Activated naive CD8-positive, alpha-beta T cell treated with anti-CD3 and anti-CD28 coated beads for 36 hours (primary cell): ENCODE data around the gene SLC43A3. TPM values are rescaled to one million over a fixed set of nuclear protein-coding genes. Genes with fewer than 3 reads are reported as not detected.

Experiments
- DNase-seq: peaks from one replicate; pipeline ENCODE4 v3.0.0; 2021
- H3K27ac Mint-ChIP-seq: one replicate; pipeline ENCODE4 v1.8.0; 2022; ENCODE audit warnings: mild to moderate bottlenecking, moderate library complexity, mixed read lengths
- H3K27me3 Mint-ChIP-seq: one replicate; pipeline ENCODE4 v1.8.0; 2022; ENCODE audit warnings: mild to moderate bottlenecking, mixed read lengths
- H3K36me3 Mint-ChIP-seq: one replicate; pipeline ENCODE4 v1.8.0; 2021; ENCODE audit warnings: mild to moderate bottlenecking, mixed read lengths
- H3K4me1 Mint-ChIP-seq: one replicate; pipeline ENCODE4 v1.8.0; 2021; ENCODE audit warnings: mixed read lengths
- H3K4me3 Mint-ChIP-seq: one replicate; pipeline ENCODE4 v1.8.0; 2022; ENCODE audit warnings: mild to moderate bottlenecking, moderate library complexity, mixed read lengths
- H3K9me3 Mint-ChIP-seq: one replicate; pipeline ENCODE4 v1.8.0; 2022; ENCODE audit warnings: mixed read lengths
- total RNA-seq, 2 experiments: library from RNA; stranded (reverse); gene quantifications; one replicate each; pipeline ENCODE4 v1.2.3, GENCODE V29; 2021

The SLC43A3 gene
- total RNA-seq, 2 experiments from 2014 or later = 331 to 348 TPM

GRCh38 chr11:57394203-57394965 is 32.5 kb downstream of the SLC43A3 start:
- Mint-ChIP-seq H3K4me3 (no peak overlapping the region), H3K27ac (no peak overlapping the region), H3K4me1 (no peaks in the 10 kb centered on the region), H3K9me3 (no peaks in the 10 kb centered on the region), H3K27me3 (no peaks in the 10 kb centered on the region), H3K36me3 (no peaks in the 10 kb centered on the region)
- DNase-seq = no peak

GRCh38 chr11:57392763-57393105 is 34.2 kb downstream of the SLC43A3 start:
- no peaks in the 10 kb centered on the region for H3K4me1 Mint-ChIP-seq
- no peaks in the 10 kb centered on the region for H3K9me3 Mint-ChIP-seq
- DNase-seq = no peak
- H3K4me3 Mint-ChIP-seq = no peak overlapping the region
- no peak overlapping the region for H3K27ac Mint-ChIP-seq
- no peaks in the 10 kb centered on the region for H3K27me3 Mint-ChIP-seq
- no peaks in the 10 kb centered on the region for H3K36me3 Mint-ChIP-seq

- H3K27ac Mint-ChIP-seq = no peak overlapping the region
- no peaks in the 10 kb centered on the region for H3K4me1 Mint-ChIP-seq
- DNase-seq = no peak
- H3K9me3 Mint-ChIP-seq = no peaks in the 10 kb centered on the region
- H3K36me3 Mint-ChIP-seq = no peaks in the 10 kb centered on the region
- H3K4me3 Mint-ChIP-seq = no peak overlapping the region
- H3K27me3 Mint-ChIP-seq = no peaks in the 10 kb centered on the region
Observed at GRCh38 chr11:57392066-57392762, 34.7 kb downstream of the SLC43A3 start.

GRCh38 chr11:57391539-57391938 is 35.4 kb downstream of the SLC43A3 start:
- DNase-seq = no peak
- Mint-ChIP-seq H3K27ac (no peak overlapping the region), H3K9me3 (no peaks in the 10 kb centered on the region), H3K27me3 (no peaks in the 10 kb centered on the region), H3K4me3 (no peak overlapping the region), H3K36me3 (no peaks in the 10 kb centered on the region), H3K4me1 (no peaks in the 10 kb centered on the region)

DNA sequence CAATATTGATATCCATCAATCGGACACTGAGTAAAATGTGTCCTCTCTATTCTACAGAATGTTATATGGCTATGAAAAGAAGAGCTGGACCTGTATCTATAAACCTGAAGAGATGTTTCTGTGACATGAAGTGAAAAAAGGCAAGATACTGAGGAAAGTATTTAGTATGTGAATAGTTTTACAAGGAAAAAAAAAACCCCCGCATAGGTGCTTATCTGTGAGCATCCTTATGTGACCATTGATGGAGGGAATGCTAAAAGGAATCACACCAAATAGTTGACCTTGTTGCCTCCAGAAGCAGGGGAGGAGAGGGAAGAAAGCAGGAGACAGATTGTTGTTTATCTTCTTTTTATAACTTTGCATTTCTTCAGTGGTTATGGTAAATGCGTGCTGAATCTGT is 35.8 kb downstream of the SLC43A3 start:
- Mint-ChIP-seq H3K36me3 (no peaks in the 10 kb centered on the region), H3K27me3 (no peaks in the 10 kb centered on the region), H3K4me3 (no peak overlapping the region), H3K4me1 (no peaks in the 10 kb centered on the region), H3K27ac (no peak overlapping the region), H3K9me3 (no peaks in the 10 kb centered on the region)
- no peak for DNase-seq

DNA sequence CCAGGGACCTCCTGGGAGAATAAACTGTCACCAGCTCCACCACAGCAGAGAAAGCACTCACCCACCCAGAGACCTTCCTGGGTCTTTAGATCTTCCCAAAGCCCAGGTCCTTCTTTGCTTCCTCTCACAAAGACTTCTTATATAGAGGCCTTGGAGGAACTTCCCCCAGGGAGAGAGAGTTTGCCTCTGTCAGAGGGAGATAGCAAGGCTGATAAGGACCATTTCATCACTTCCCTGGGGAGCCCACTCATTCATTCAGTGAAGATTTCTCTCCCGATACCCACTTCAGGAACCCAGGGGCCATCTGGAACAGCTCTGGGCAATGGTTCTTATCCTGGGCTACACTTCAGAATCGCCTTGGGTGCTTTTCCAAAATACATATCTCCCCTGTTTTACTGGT is 36.4 kb downstream of the SLC43A3 start, which contains the start of gene PRG2:
Gene PRG2 (minus strand): TSS at position 116 of the 400 bp plus-strand sequence. CDS start 706 bp downstream, outside the sequence.
- H3K27me3 Mint-ChIP-seq = no peaks in the 10 kb centered on the region
- no peaks in the 10 kb centered on the region for H3K36me3 Mint-ChIP-seq
- H3K9me3 Mint-ChIP-seq = no peaks in the 10 kb centered on the region
- DNase-seq = no peak
- no peak within 1 kb of the TSS for H3K4me3 Mint-ChIP-seq
- H3K4me1 Mint-ChIP-seq = no peaks in the 10 kb centered on the region
- H3K27ac Mint-ChIP-seq = no peak within 1 kb of the TSS

DNA sequence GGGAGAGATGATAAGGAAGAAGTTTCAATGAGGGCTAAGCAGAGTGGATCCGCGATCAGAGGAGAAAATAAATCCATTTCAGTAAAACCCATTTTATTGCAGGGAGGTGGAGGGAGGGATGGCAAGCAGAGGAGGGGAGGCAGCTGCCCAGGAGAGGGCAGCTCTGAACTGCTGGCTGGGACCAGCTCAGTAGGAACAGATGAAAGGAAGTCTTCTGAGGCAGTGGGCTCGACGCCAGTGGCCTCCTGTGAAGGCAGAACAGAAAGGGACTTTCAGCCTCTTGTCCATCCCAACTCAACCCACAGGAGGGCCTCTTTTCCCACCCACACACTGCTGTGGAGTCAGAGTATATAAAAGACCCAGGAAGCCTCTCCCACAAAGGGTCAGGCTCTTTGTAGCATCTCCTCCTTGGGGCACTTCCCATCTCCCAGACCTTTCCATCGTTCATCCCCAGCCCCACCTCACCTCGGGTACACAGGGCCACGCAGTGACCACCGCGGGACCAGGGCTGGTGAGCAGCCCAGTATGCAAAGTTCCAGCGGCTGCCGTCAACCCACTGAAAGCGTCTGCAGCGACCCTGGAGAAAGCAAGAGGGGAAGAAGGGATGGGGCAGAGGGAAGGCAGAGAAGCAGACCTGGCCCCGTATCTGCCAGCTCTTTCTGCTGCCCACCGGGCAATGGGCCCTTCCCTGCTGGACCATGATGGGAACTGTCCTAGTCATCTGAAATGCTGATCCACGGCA is 39.5 kb downstream of the SLC43A3 start:
- DNase-seq = no peak
- Mint-ChIP-seq H3K27ac (no peak overlapping the region), H3K9me3 (no peaks in the 10 kb centered on the region), H3K4me1 (no peaks in the 10 kb centered on the region), H3K4me3 (no peak overlapping the region), H3K27me3 (no peaks in the 10 kb centered on the region), H3K36me3 (no peaks in the 10 kb centered on the region)

DNA sequence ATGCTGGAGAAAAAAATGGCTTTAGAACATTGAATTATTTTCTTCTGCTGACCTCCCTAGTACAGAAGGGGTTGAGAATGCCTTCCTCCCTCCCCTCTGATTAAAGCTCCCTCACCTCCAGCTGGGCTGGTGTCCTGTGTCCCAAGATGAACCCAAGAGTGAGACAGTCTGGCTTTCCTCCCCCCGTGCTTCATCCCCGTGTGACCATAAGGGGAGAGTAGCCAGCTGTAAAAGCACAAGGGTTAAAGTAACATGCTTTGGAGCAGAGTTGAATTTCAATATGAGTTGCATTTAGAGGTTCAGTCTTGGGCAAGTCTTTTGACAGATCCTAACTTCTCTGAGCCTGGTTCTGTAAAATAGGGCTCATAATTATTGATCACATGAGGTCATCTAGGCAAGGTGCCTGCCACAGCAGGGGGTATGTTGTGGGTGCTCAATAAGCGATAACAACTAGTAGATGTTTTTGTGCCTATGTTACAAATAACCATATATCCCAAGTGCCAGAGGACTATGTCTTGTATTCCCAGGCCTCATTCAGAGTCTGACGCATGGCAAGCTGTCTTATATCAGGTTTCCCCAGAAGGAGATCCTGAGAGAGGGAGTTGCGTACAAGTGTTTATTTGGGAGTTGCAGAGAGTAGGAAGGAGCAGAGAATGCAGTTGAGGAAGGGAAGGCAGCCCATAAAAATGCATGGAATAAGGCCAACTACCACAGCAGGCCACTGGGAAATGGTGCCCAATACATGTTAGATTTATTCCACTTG is 40.6 kb downstream of the SLC43A3 start:
- H3K27ac Mint-ChIP-seq = no peak overlapping the region

DNA sequence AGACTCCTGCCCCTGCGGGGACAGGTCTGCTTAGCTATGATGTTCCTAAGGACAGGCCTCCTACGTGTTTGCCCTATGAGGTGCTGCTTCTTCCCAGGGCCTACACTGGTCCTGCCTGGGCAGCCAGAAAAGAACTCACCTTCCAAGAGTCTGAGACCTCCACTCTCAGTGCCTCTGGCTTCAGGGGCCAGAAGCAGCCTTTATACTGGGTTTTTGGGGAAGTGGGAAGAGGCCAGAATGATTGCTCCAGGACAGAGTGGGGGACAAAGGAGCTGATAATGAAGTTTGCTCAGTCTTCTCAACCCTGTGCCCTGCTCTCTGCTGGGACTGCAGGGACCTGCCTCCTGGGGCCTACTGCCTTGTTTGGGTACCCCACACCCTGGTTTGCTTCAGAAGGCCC is 45.9 kb downstream of the SLC43A3 start, which contains the start of gene PRG3:
Gene PRG3 (minus strand): TSS at position 176 of the 400 bp plus-strand sequence. CDS start 442 bp downstream, outside the sequence.
- Mint-ChIP-seq H3K36me3 (no peaks in the 10 kb centered on the region), H3K4me3 (no peak within 1 kb of the TSS), H3K27ac (no peak within 1 kb of the TSS), H3K4me1 (no peaks in the 10 kb centered on the region), H3K9me3 (no peaks in the 10 kb centered on the region), H3K27me3 (peaks cover 12% of the 10 kb centered on the region)
- no peak for DNase-seq

More for the DNA sequence above, 40.6 kb downstream of the SLC43A3 start:
- H3K27me3 Mint-ChIP-seq = no peaks in the 10 kb centered on the region
- no peaks in the 10 kb centered on the region for H3K9me3 Mint-ChIP-seq
- no peaks in the 10 kb centered on the region for H3K4me1 Mint-ChIP-seq
- H3K4me3 Mint-ChIP-seq = no peak overlapping the region
- H3K36me3 Mint-ChIP-seq = no peaks in the 10 kb centered on the region
- no peak for DNase-seq

GRCh38 chr11:57379732-57380131 is 47.2 kb downstream of the SLC43A3 start:
- no peaks in the 10 kb centered on the region for H3K9me3 Mint-ChIP-seq
- H3K4me1 Mint-ChIP-seq = no peaks in the 10 kb centered on the region

GRCh38 chr11:57378186-57378585 is 48.7 kb downstream of the SLC43A3 start:
- no peaks in the 10 kb centered on the region for H3K36me3 Mint-ChIP-seq
- peaks cover 12% of the 10 kb centered on the region for H3K27me3 Mint-ChIP-seq
- H3K9me3 Mint-ChIP-seq = no peaks in the 10 kb centered on the region
- no peak overlapping the region for H3K27ac Mint-ChIP-seq
- H3K4me1 Mint-ChIP-seq = no peaks in the 10 kb centered on the region
- no peak overlapping the region for H3K4me3 Mint-ChIP-seq
- no peak for DNase-seq

More at GRCh38 chr11:57379732-57380131, 47.2 kb downstream of the SLC43A3 start:
- Mint-ChIP-seq H3K36me3 (no peaks in the 10 kb centered on the region), H3K4me3 (no peak overlapping the region), H3K27me3 (peaks cover 12% of the 10 kb centered on the region), H3K27ac (no peak overlapping the region)
- DNase-seq = no peak

DNA sequence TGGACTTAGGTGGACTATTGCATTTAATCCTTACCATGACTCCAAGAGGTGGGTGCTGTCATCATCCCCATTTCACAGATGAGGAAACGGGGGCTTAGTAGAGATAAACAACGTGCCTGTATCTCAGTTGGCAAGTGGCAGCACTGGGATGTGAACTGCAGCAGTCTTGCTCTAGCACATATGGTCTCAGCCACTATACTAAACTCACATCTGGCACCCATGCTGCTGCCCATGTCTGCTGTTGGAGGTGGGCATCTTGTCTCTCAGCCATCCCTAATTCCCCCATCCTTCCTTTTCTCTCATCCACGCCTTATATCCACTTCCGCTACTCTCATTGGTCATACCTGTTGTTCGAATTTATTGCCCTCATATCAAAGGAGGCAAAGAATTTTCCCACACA is 49.8 kb downstream of the SLC43A3 start:
- Mint-ChIP-seq H3K27me3 (peaks cover 12% of the 10 kb centered on the region), H3K9me3 (no peaks in the 10 kb centered on the region), H3K4me1 (no peaks in the 10 kb centered on the region), H3K4me3 (no peak overlapping the region), H3K36me3 (no peaks in the 10 kb centered on the region), H3K27ac (no peak overlapping the region)
- DNase-seq = no peak

DNA sequence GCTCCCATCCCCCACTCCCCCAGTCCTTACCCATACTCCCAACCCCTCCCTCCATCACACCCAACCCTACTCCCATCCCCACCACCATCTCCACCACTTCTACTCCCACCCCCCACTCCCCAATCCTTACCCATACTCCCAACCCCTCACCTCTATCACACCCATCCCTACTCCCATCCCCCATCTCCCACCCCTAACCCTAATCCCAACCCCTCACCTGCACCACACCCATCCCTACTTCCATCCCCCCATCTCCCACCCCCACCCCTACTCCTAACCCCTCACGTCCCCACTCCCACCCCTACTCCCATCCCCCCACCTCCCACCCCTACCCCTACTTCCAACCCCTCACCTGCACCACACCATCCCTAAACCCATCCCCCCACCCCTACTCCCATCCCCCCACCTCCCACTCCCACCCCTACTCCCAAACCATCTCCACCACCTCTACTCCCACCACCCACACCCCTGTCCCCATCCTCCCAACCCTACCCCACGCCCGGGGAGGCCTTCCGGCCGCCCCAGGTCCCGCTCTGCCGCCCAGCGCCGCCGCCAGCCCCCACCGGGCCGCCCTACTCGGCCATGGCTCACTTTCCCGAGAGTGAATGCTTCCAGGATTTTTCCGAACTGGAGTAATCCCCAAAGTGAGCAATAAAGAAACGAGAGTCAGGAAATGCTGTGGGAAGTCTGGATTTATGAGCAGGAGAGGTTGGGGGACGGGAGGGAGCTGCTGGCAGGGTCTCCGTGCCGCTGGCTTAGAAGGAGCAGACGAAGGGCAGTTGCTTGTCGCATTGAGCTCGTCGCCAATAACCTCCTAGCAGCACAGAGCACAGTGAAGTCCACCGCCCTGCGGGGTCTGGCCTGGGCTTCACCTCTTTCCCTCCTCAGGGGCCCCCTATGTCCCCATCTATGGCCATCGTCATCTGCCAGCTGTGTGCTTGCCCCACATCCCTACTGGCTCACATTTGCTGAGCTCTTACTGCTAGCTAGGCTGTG is 50.5 kb downstream of the SLC43A3 start:
- no peaks in the 10 kb centered on the region for H3K9me3 Mint-ChIP-seq
- no peaks in the 10 kb centered on the region for H3K36me3 Mint-ChIP-seq
- H3K27me3 Mint-ChIP-seq = peaks cover 12% of the 10 kb centered on the region
- H3K4me1 Mint-ChIP-seq = no peaks in the 10 kb centered on the region
- H3K27ac Mint-ChIP-seq = no peak overlapping the region
- no peak for DNase-seq
- H3K4me3 Mint-ChIP-seq = no peak overlapping the region

DNA sequence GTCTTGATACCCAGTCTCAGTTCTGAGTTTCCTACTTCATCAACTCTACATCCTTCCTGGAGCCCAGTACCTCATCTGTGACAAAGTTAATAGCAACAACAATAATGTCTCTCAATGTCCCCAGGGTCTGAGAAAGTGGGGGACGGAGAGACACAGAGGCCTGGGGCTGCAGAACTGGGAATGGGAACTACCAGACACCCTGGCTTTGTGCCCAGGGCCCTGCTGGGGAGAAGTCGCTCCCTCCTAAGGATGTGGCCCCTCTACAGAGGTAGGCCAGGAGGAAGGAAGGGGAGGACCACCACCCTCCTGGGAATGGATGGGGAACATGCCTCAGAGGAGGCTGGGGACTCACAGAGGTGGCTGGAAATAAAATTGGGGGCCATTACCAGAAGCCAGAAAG is 51.4 kb downstream of the SLC43A3 start:
- no peak overlapping the region for H3K4me3 Mint-ChIP-seq
- no peaks in the 10 kb centered on the region for H3K36me3 Mint-ChIP-seq
- H3K9me3 Mint-ChIP-seq = no peaks in the 10 kb centered on the region
- DNase-seq = no peak
- H3K4me1 Mint-ChIP-seq = no peaks in the 10 kb centered on the region
- H3K27ac Mint-ChIP-seq = no peak overlapping the region
- H3K27me3 Mint-ChIP-seq = peaks cover 12% of the 10 kb centered on the region
